A549 (cell line): Measurements from ENCODE around the gene ERGIC1. TPM values are rescaled to one million over a fixed set of nuclear protein-coding genes. Genes with fewer than 3 reads are reported as not detected.

Source experiments
- ATAC-seq, 2 experiments: fragments of 200-7000 bp in 1 of 2; fragments of >200 bp in 1 of 2; cut with Nextera tagmentation in 1 of 2; cut with Tn5 transposase in 1 of 2; 3 replicates each; pipeline versions ENCODE4 v1.8.0 to v1.9.1; 2018 to 2020; ENCODE audit warnings: mild to moderate bottlenecking in 1 of 2, moderate library complexity in 1 of 2
- CTCF ChIA-PET: fragments of 300-600 bp; sonication (Branson Sonifier 250); formaldehyde crosslinking; extraction: SDS; loops from one replicate; lab custom pipeline; 2021; ENCODE audit warnings: antibody characterized with exemption, inconsistent platforms; lab: Yijun Ruan, JAX
- POLR2A ChIA-PET: fragments of 350-600 bp; formaldehyde crosslinking; extraction: SDS; loops from one replicate; lab custom pipeline; 2021; ENCODE audit warnings: antibody characterized with exemption, inconsistent platforms; lab: Yijun Ruan, JAX
- DNase-seq, 2 experiments: peaks; one replicate each; pipeline versions ENCODE4 v3.0.0 to v3.0.0-alpha.2; 2011 to 2016; ENCODE audit warnings: low read depth in 1 of 2, low spot score in 1 of 2
- FAIRE-seq: peaks from 2 replicates; lab custom pipeline; 2011; peaks lifted over from hg19 to GRCh38; lab: Jason Lieb, UNC
- H3K27ac ChIP-seq, 2 experiments: fragments of >200 bp; sonication (Bioruptor Twin); formaldehyde crosslinking; 3 replicates each; pipeline ENCODE4 v1.5.1; 2016 to 2017
- H3K4me1 ChIP-seq: fragments of >200 bp; sonication (Bioruptor Twin); formaldehyde crosslinking; 3 replicates; pipeline ENCODE4 v1.6.1; 2016
- H3K4me2 ChIP-seq: fragments of >200 bp; sonication (Bioruptor Twin); formaldehyde crosslinking; 3 replicates; pipeline ENCODE4 v1.6.1; 2016
- H3K4me3 ChIP-seq: fragments of >200 bp; sonication (Bioruptor Twin); formaldehyde crosslinking; 3 replicates; pipeline ENCODE4 v1.5.1; 2016
- H3K9me3 ChIP-seq: fragments of >200 bp; sonication (Bioruptor Twin); formaldehyde crosslinking; 3 replicates; pipeline ENCODE4 v1.6.1; 2016
- BHLHE40 ChIP-seq: IDR thresholded peaks from 2 replicates; pipeline ENCODE4 v1.6.1; 2012; ENCODE audit warnings: low read depth, low read length, inconsistent platforms
- CBX8 ChIP-seq: fragments of 200-600 bp; sonication (generic); IDR thresholded peaks from 2 replicates; pipeline ENCODE4 v1.6.1; 2016
- CEBPB ChIP-seq, 2 experiments: fragments of >200 bp in 1 of 2; sonication (Bioruptor Twin) in 1 of 2; formaldehyde crosslinking in 1 of 2; IDR thresholded peaks; 2 replicates each; pipeline ENCODE4 v1.6.1; 2012 to 2016
- CHD2 ChIP-seq: fragments of 150-350 bp; IDR thresholded peaks from 2 replicates; pipeline ENCODE4 v1.6.1; 2014; ENCODE audit warnings: low read length; ENCODE audit not compliant: partially characterized antibody
- CHD4 ChIP-seq: fragments of 200-600 bp; sonication (generic); IDR thresholded peaks from 2 replicates; pipeline ENCODE4 v1.6.1; 2016; ENCODE audit warnings: antibody characterized with exemption, mild to moderate bottlenecking, borderline replicate concordance
- E2F6 ChIP-seq: IDR thresholded peaks from 2 replicates; pipeline ENCODE4 v1.6.1; 2012; ENCODE audit warnings: low read depth, borderline replicate concordance
- EHMT2 ChIP-seq: fragments of 200-600 bp; sonication (generic); IDR thresholded peaks from 2 replicates; pipeline ENCODE4 v1.6.1; 2016; ENCODE audit warnings: antibody characterized with exemption, low read depth, mild to moderate bottlenecking, moderate library complexity
- EP300 ChIP-seq, 2 experiments: fragments of >200 bp; sonication (Bioruptor Twin); formaldehyde crosslinking; IDR thresholded peaks; 2 replicates in 1 of 2; 3 replicates in 1 of 2; pipeline ENCODE4 v1.6.1; 2016 to 2017
- ESRRA ChIP-seq: fragments of 150-350 bp; IDR thresholded peaks from 2 replicates; pipeline ENCODE4 v1.6.1; 2014; ENCODE audit warnings: mild to moderate bottlenecking, low read length, borderline replicate concordance
- GATA3 ChIP-seq: IDR thresholded peaks from 2 replicates; pipeline ENCODE4 v1.6.1; 2012; ENCODE audit warnings: borderline replicate concordance
- HDAC2 ChIP-seq: fragments of 200-600 bp; sonication (generic); IDR thresholded peaks from 2 replicates; pipeline ENCODE4 v1.6.1; 2016
- HES2 ChIP-seq: fragments of >200 bp; sonication (Bioruptor Twin); formaldehyde crosslinking; IDR thresholded peaks from 2 replicates; pipeline ENCODE4 v1.6.1; 2016
- HOXA7 ChIP-seq: fragments of 250-450 bp; sonication (Bioruptor Pico); IDR thresholded peaks from 2 replicates; pipeline ENCODE4 v1.5.0; 2020; ENCODE audit warnings: mild to moderate bottlenecking, moderate library complexity
- JUN ChIP-seq, 2 experiments: fragments of >200 bp; sonication (Bioruptor Twin); formaldehyde crosslinking; IDR thresholded peaks; 2 replicates in 1 of 2; 3 replicates in 1 of 2; pipeline ENCODE4 v1.6.1; 2016 to 2017
- KDM1A ChIP-seq: fragments of 200-600 bp; sonication (generic); IDR thresholded peaks from 2 replicates; pipeline ENCODE4 v1.6.1; 2016; ENCODE audit warnings: low read depth, mild to moderate bottlenecking
- KDM5A ChIP-seq: fragments of 200-600 bp; sonication (generic); IDR thresholded peaks from 2 replicates; pipeline ENCODE4 v1.6.1; 2016; ENCODE audit warnings: antibody characterized with exemption, mild to moderate bottlenecking
- MAFK ChIP-seq: fragments of 450-650 bp; IDR thresholded peaks from 2 replicates; pipeline ENCODE4 v1.6.1; 2014; ENCODE audit not compliant: partially characterized antibody
- MAX ChIP-seq: IDR thresholded peaks from 2 replicates; pipeline ENCODE4 v1.6.1; 2012
- MAZ ChIP-seq: fragments of 150-350 bp; IDR thresholded peaks from 2 replicates; pipeline ENCODE4 v1.6.1; 2014; ENCODE audit warnings: antibody characterized with exemption, low read depth, low read length, borderline replicate concordance
- MYC ChIP-seq: IDR thresholded peaks from 2 replicates; pipeline ENCODE4 v1.6.1; 2012; ENCODE audit warnings: mild to moderate bottlenecking, inconsistent platforms, low read length, improper control_type of control experiment, borderline replicate concordance
- NPAS2 ChIP-seq: fragments of 250-450 bp; sonication (Bioruptor Pico); IDR thresholded peaks from 2 replicates; pipeline ENCODE4 v1.8.0; 2022; ENCODE audit warnings: mild to moderate bottlenecking, moderate library complexity, borderline replicate concordance
- RAD21 ChIP-seq, 2 experiments: fragments of >200 bp in 1 of 2; sonication (Bioruptor Twin) in 1 of 2; formaldehyde crosslinking in 1 of 2; IDR thresholded peaks in 1 of 2; conservative IDR thresholded peaks in 1 of 2; 2 replicates in 1 of 2; 3 replicates in 1 of 2; pipeline ENCODE4 v1.6.1; 2012 to 2018; ENCODE audit warnings: inconsistent platforms in 1 of 2
- RARB ChIP-seq: fragments of 250-450 bp; sonication (Bioruptor Pico); IDR thresholded peaks from 2 replicates; pipeline ENCODE4 v1.8.0; 2021; ENCODE audit warnings: mild to moderate bottlenecking, moderate library complexity
- RFX5 ChIP-seq: fragments of 450-650 bp; IDR thresholded peaks from 2 replicates; pipeline ENCODE4 v1.7.1; 2014; ENCODE audit warnings: antibody characterized with exemption, mild to moderate bottlenecking, moderate library complexity
- SMC3 ChIP-seq: fragments of >200 bp; sonication (Bioruptor Twin); formaldehyde crosslinking; IDR thresholded peaks from 3 replicates; pipeline ENCODE4 v1.6.1; 2018; ENCODE audit warnings: inconsistent platforms
- TFCP2L1 ChIP-seq: fragments of 250-450 bp; sonication (Bioruptor Pico); IDR thresholded peaks from 2 replicates; pipeline ENCODE4 v1.5.0; 2021; ENCODE audit warnings: mild to moderate bottlenecking
- TP53 ChIP-seq: fragments of 250-450 bp; sonication (Bioruptor Pico); IDR thresholded peaks from 2 replicates; pipeline ENCODE4 v1.5.0; 2021; ENCODE audit warnings: mild to moderate bottlenecking, moderate library complexity
- ZC3H11A ChIP-seq: fragments of 450-650 bp; IDR thresholded peaks from 2 replicates; pipeline ENCODE4 v1.6.1; 2014; ENCODE audit warnings: antibody characterized with exemption, mild to moderate bottlenecking
- ZFP36 ChIP-seq: fragments of 450-650 bp; IDR thresholded peaks from 2 replicates; pipeline ENCODE4 v1.6.1; 2014; ENCODE audit warnings: borderline replicate concordance; ENCODE audit not compliant: partially characterized antibody
- ZNF302 ChIP-seq: fragments of 250-450 bp; sonication (Bioruptor Pico); IDR thresholded peaks from 2 replicates; pipeline ENCODE4 v1.9.0; 2021; ENCODE audit warnings: inconsistent platforms, mild to moderate bottlenecking, moderate library complexity
- ZSCAN20 ChIP-seq: fragments of 250-450 bp; sonication (Bioruptor Pico); IDR thresholded peaks from 2 replicates; pipeline ENCODE4 v1.8.0; 2022; ENCODE audit warnings: mild to moderate bottlenecking, moderate library complexity
- WGBS: methylation state at CpG from one replicate; pipeline ENCODE4 v1.1.6; 2017; ENCODE audit errors: missing lambda C conversion rate; 5-methylcytosine and 5-hydroxymethylcytosine counted together
- polyA plus RNA-seq, 4 experiments: library from polyadenylated mRNA; depleted of rRNA in 3 of 4; stranded (reverse); fragments of >200 nt; fragmentation: RNase III in 1 of 4; extraction: RNeasy Plus Mini Kit Qiagen cat#74134 plus additional on column Dnase treatment in 1 of 4; gene quantifications; 2 replicates in 3 of 4; 3 replicates in 1 of 4; pipeline ENCODE4 v1.2.3, GENCODE V29; 2011 to 2017

Gene ERGIC1
- polyA plus RNA-seq, 2 of the 4 experiments (the other 2 are of a cell fraction) = 176 to 304 TPM

GRCh38 chr5:172886974-172887501, 53.0 kb downstream of the ERGIC1 start:
- peak overlapping the region; percentile 14; the same call in 2 of the 3 replicates for H3K4me2 ChIP-seq
- TF ChIP-seq TFCP2L1 (CRISPR knock-in tag) (no peak), RAD21 (conservative IDR thresholded peaks at IDR 0.05 in 1 of 2, IDR thresholded peaks at IDR 0.05 in 1 of 2) (no peak), JUN (IDR thresholded peaks at IDR 0.05) (no peak; a peak in 1 of 5 replicates), GATA3 (no peak), ZSCAN20 (no peak), CHD4 (no peak), HES2 (no peak), ZC3H11A (no peak), KDM1A (no peak), MAX (no peak), ZFP36 (no peak), MAFK (no peak), CEBPB (IDR thresholded peaks at IDR 0.05) (peak; percentile 45 to 70; a peak in 3 of 4 replicates), ESRRA (no peak), EP300 (IDR thresholded peaks at IDR 0.05) (peak in 1 of 2 experiments; percentile 70; a peak in 2 of 5 replicates), KDM5A (no peak)
- peaks cover 78% of the 10 kb centered on the region for H3K4me1 ChIP-seq
- FAIRE-seq (no peak), DNase-seq (no peak), ATAC-seq (no peak)
- H3K27ac ChIP-seq = peak overlapping the region; percentile 65 to 85
- 87% methylated on average over 17 of the region's 17 CpGs for WGBS
- H3K4me3 ChIP-seq = no peak overlapping the region
- CTCF ChIA-PET = interaction anchor here (1.3 to 1.6 kb wide), 2 partner anchors 10 to 23 kb away, joined by 3 to 4 read pairs; no protein-coding TSS in a partner anchor
- POLR2A ChIA-PET = interaction anchor here (1.3 kb wide), 1 partner anchor 116 kb away, joined by 3 read pairs; the partner anchor contains the start of gene DUSP1
- no peaks in the 10 kb centered on the region for H3K9me3 ChIP-seq

- Histone ChIP-seq H3K4me2 (no peak overlapping the region), H3K9me3 (no peaks in the 10 kb centered on the region), H3K4me1 (peaks cover 80% of the 10 kb centered on the region), H3K4me3 (no peak overlapping the region), H3K27ac (peak overlapping the region; percentile 65 to 85)
- FAIRE-seq = no peak
- ChIA-PET POLR2A (interaction anchor here (1.3 kb wide), 1 partner anchor 117 kb away, joined by 3 read pairs; the partner anchor contains the start of gene DUSP1), CTCF (interaction anchor here (1.3 to 1.6 kb wide), 2 partner anchors 10 to 23 kb away, joined by 3 to 4 read pairs; no protein-coding TSS in a partner anchor)
- ATAC-seq = no peak
- 90% methylated on average over 8 of the region's 8 CpGs for WGBS
- no peak for DNase-seq
- TF ChIP-seq MAX (no peak), MAZ (no peak), BHLHE40 (no peak), SMC3 (no peak), MYC (no peak), HOXA7 (no peak), HES2 (no peak), JUN (IDR thresholded peaks at IDR 0.05) (no peak), RFX5 (no peak), TP53 (CRISPR knock-in tag) (no peak), CHD2 (no peak), ESRRA (no peak), CBX8 (no peak), E2F6 (no peak), ZFP36 (no peak), ZNF302 (no peak), EHMT2 (no peak), HDAC2 (no peak), RARB (CRISPR knock-in tag) (no peak), NPAS2 (no peak)
These were observed 53.6 kb downstream of the ERGIC1 start for GRCh38 chr5:172887692-172888091.
